Keratinocyte (primary cell): ENCODE results near the gene MLLT10. TPM values are rescaled to one million over a fixed set of nuclear protein-coding genes. Genes with fewer than 3 reads are reported as not detected.

Experiments used
- DNase-seq: peaks from one replicate; pipeline ENCODE4 v3.0.0-alpha.2; 2011; ENCODE audit warnings: low read depth, missing footprints, low spot score
- FAIRE-seq: peaks from 2 replicates; lab custom pipeline; 2011; peaks lifted over from hg19 to GRCh38; lab: Jason Lieb, UNC
- H2AFZ ChIP-seq: 2 replicates; pipeline ENCODE4 v1.6.0; 2012; ENCODE audit warnings: low read length, control low read depth, inconsistent platforms; ENCODE audit not compliant: control insufficient read depth
- H3K27ac ChIP-seq: 2 replicates; pipeline ENCODE4 v1.5.1; 2011; ENCODE audit warnings: low read length; ENCODE audit not compliant: control insufficient read depth, insufficient read depth
- H3K27me3 ChIP-seq: 3 replicates; pipeline ENCODE4 v1.6.0; 2011; ENCODE audit warnings: low read length; ENCODE audit not compliant: control insufficient read depth, insufficient read depth; ENCODE audit errors: extremely low read depth
- H3K36me3 ChIP-seq, 2 experiments: 2 replicates in 1 of 2; 3 replicates in 1 of 2; pipeline ENCODE4 v1.5.1; 2011; ENCODE audit warnings: low read length in 2 of 2, mild to moderate bottlenecking in 1 of 2; ENCODE audit not compliant: control insufficient read depth in 2 of 2, insufficient read depth in 2 of 2; ENCODE audit errors: extremely low read depth in 1 of 2
- H3K4me1 ChIP-seq: 3 replicates; pipeline ENCODE4 v1.5.1; 2011; ENCODE audit warnings: low read length; ENCODE audit not compliant: control insufficient read depth, insufficient read depth; ENCODE audit errors: extremely low read depth
- H3K4me2 ChIP-seq: 3 replicates; pipeline ENCODE4 v1.6.0; 2011; ENCODE audit warnings: low read depth, low read length; ENCODE audit not compliant: control insufficient read depth, insufficient read depth; ENCODE audit errors: extremely low read depth
- H3K4me3 ChIP-seq, 3 experiments: fragments of 200-600 bp in 1 of 3; sonication (generic) in 1 of 3; 2 replicates in 2 of 3; 3 replicates in 1 of 3; pipeline ENCODE4 v1.5.1; 2011 to 2016; ENCODE audit warnings: low read length in 3 of 3, mild to moderate bottlenecking in 3 of 3, control low read depth in 2 of 3, inconsistent platforms in 1 of 3, low read depth in 1 of 3, mixed read lengths in 1 of 3, mixed run types in 1 of 3, moderate library complexity in 1 of 3; ENCODE audit not compliant: control insufficient read depth in 2 of 3, insufficient read depth in 2 of 3; ENCODE audit errors: extremely low read depth in 1 of 3
- H3K79me2 ChIP-seq: 2 replicates; pipeline ENCODE4 v1.6.0; 2012; ENCODE audit warnings: low read length; ENCODE audit not compliant: control insufficient read depth, insufficient read depth
- H3K9ac ChIP-seq: 3 replicates; pipeline ENCODE4 v1.6.0; 2011; ENCODE audit warnings: low read length; ENCODE audit not compliant: control insufficient read depth, insufficient read depth; ENCODE audit errors: extremely low read depth
- H3K9me1 ChIP-seq: 3 replicates; pipeline ENCODE4 v1.6.0; 2011; ENCODE audit warnings: low read length; ENCODE audit not compliant: control insufficient read depth, insufficient read depth; ENCODE audit errors: extremely low read depth
- H3K9me3 ChIP-seq: 2 replicates; pipeline ENCODE4 v1.5.1; 2012; ENCODE audit warnings: low read depth, low read length; ENCODE audit not compliant: control insufficient read depth
- H4K20me1 ChIP-seq: 3 replicates; pipeline ENCODE4 v1.6.0; 2011; ENCODE audit warnings: low read length; ENCODE audit not compliant: control insufficient read depth, insufficient read depth; ENCODE audit errors: extremely low read depth
- CTCF ChIP-seq, 3 experiments: IDR thresholded peaks in 1 of 3; conservative IDR thresholded peaks in 1 of 3; optimal IDR thresholded peaks in 1 of 3; 2 replicates in 2 of 3; 3 replicates in 1 of 3; pipeline versions ENCODE3 to v1.5.1; 2011; ENCODE audit warnings: low read length in 3 of 3, mild to moderate bottlenecking in 3 of 3, moderate library complexity in 2 of 3, control low read depth in 1 of 3, inconsistent platforms in 1 of 3; ENCODE audit not compliant: insufficient read depth in 2 of 3; ENCODE audit errors: extremely low read depth in 1 of 3
- EZH2 ChIP-seq: IDR thresholded peaks from one replicate; pipeline ENCODE4 v1.6.1; 2012; ENCODE audit warnings: inconsistent platforms, mild to moderate bottlenecking, low read length, moderate library complexity
- dilution Hi-C: fragments of 300-500 bp; cut with MboI; formaldehyde crosslinking; loops from one replicate; pipeline ENCODE4 v1.7.0; 2020; ENCODE audit warnings: low sequenced_read_pairs; ENCODE audit not compliant: extremely low pct_ligation_motif_present
- polyA plus RNA-seq, 5 experiments: library from polyadenylated mRNA; depleted of rRNA in 3 of 5; stranded (reverse) in 3 of 5; stranded (forward) in 1 of 5; unstranded in 1 of 5; fragments of >200 nt; gene quantifications; 1 replicate in 1 of 5; 2 replicates in 3 of 5; 3 replicates in 1 of 5; pipeline versions ENCODE4 v1.2.1 to v1.2.3, GENCODE V29; 2011 to 2012; ENCODE audit warnings: missing spikeins in 2 of 5, low read depth in 1 of 5, low replicate concordance in 1 of 5

The MLLT10 gene
- polyA plus RNA-seq, 1 donor (not counting 4 experiments of a cell fraction or from before 2014, with no cell fraction given): 40.2 TPM

DNA sequence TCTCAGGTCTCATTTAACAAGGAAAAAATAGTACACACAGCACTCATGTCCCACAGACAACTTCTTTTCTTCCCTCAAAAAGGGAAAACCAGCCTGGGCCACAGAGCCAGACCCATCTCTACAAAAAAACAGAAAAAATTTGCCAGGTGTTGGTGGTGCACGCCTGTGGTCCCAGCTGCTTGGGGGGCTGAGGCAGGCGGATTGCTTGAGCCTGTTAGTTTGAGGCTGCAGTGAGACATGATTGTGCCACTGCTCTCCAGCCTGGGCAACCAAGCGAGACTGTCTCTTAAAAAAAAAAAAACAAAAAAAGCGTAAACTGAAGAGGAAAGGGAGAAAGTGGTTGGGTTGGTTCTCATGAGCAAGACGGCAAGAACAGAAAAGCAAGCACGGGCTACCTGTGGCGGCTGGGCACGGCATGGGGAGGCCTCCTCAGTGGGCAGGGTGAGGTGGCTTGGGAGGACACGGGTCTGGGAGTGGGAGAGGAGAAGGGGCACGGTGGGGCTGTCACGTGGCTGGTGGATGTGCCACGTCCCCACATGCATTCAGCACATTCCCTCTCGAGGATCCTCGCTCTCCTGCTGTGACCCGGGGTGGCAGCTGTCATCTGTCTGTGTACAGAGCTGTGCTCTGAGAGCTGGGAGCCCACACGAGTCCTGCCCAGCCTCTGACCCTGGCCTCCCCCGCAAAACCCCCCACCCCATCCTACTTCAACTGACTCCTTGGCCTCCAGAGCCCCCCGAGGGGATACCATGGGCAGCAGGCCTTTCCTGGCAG lies 219.7 kb downstream of the MLLT10 start:
- H3K9ac ChIP-seq: no peak overlapping the region
- H3K27me3 ChIP-seq: no peaks in the 10 kb centered on the region
- DNase-seq (no peak), FAIRE-seq (no peak)
- no peaks in the 10 kb centered on the region for H3K9me1 ChIP-seq
- no peak overlapping the region for H2AFZ ChIP-seq
- H3K4me1 ChIP-seq: peaks cover 16% of the 10 kb centered on the region
- H3K9me3 ChIP-seq: no peaks in the 10 kb centered on the region
- TF ChIP-seq EZH2 (no peak), CTCF (optimal IDR thresholded peaks at IDR 0.05 in 1 of 3, IDR thresholded peaks at IDR 0.05 in 1 of 3, conservative IDR thresholded peaks at IDR 0.05 in 1 of 3; ENCODE audit: extremely low read depth in 1 of 3, insufficient read depth in 2 of 3, low read length in 3 of 3) (no peak)
- no peaks in the 10 kb centered on the region for H3K79me2 ChIP-seq
- H3K36me3 ChIP-seq: peaks cover 0 to under 1% of the 10 kb centered on the region in 2 experiments
- H4K20me1 ChIP-seq: no peaks in the 10 kb centered on the region
- H3K27ac ChIP-seq: no peak overlapping the region
- H3K4me3 ChIP-seq: no peak overlapping the region
- no peak overlapping the region for H3K4me2 ChIP-seq
- dilution Hi-C loops: no loop called here

DNA sequence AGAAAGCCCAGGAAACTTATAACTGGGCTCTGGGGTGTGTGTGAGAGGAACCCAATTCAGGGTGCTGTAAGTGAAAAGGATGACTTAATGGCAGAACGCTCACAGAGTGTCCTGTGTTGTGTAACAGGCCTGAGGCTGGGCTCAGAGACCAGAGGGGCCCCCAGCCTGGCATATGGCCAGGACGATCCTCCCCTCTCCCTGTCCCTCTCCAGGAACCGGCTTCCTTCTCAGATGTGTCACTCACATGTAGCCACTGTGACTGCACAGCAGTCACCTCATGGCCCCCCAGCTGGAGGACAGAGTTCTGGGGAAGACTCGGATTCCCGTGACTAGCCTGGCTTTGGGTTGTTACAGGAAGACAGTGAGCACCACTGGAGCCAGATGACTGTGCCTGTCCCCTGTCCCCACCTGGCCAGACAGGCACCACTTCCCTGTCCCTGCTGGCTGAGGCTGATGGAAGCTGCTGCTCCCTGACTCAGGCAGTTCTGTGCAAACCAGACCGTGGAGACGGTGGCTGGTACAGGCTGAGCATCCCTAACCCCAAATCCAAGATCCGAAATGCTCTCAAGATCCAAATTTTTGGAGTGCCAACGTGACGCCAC lies 220.5 kb downstream of the MLLT10 start:
- TF ChIP-seq EZH2: no peak
- no peak for TF ChIP-seq CTCF (optimal IDR thresholded peaks at IDR 0.05 in 1 of 3, IDR thresholded peaks at IDR 0.05 in 1 of 3, conservative IDR thresholded peaks at IDR 0.05 in 1 of 3; ENCODE audit: extremely low read depth in 1 of 3, insufficient read depth in 2 of 3, low read length in 3 of 3)
- FAIRE-seq: no peak

More for the DNA sequence above, 220.5 kb downstream of the MLLT10 start:
- Histone ChIP-seq H3K4me1 (peaks cover 16% of the 10 kb centered on the region), H3K9ac (no peak overlapping the region), H3K9me3 (no peaks in the 10 kb centered on the region), H3K4me2 (no peak overlapping the region), H3K36me3 (peaks cover 0 to 4% of the 10 kb centered on the region in 2 experiments), H3K79me2 (no peaks in the 10 kb centered on the region), H3K27me3 (no peaks in the 10 kb centered on the region), H4K20me1 (no peaks in the 10 kb centered on the region), H3K4me3 (no peak overlapping the region), H3K27ac (no peak overlapping the region), H3K9me1 (no peaks in the 10 kb centered on the region), H2AFZ (no peak overlapping the region)
- dilution Hi-C loops: no loop called here
- no peak for DNase-seq
